PC-3 (cell line): ENCODE measurements around the gene ASIC3.

ENCODE experiments used
- EZH2 ChIP-seq: fragments of 300-600 bp; sonication (generic); IDR thresholded peaks from one replicate; pipeline ENCODE4 v1.6.1; 2017; ENCODE audit warnings: antibody characterized with exemption, mild to moderate bottlenecking, low read length; ENCODE audit not compliant: unreplicated experiment
- EZH2phosphoT487 ChIP-seq: fragments of 300-600 bp; sonication (generic); IDR thresholded peaks from 2 replicates; pipeline ENCODE4 v1.6.1; 2018; ENCODE audit warnings: mild to moderate bottlenecking, antibody characterized with exemption, low read length, borderline replicate concordance
- TF ChIP-seq, protein P1 (sequence below): fragments of 300-600 bp; sonication (generic); conservative IDR thresholded peaks from 2 replicates; pipeline ENCODE4 v1.5.1; 2017; ENCODE audit warnings: antibody characterized with exemption, low read depth, mild to moderate bottlenecking, low read length

DNA sequence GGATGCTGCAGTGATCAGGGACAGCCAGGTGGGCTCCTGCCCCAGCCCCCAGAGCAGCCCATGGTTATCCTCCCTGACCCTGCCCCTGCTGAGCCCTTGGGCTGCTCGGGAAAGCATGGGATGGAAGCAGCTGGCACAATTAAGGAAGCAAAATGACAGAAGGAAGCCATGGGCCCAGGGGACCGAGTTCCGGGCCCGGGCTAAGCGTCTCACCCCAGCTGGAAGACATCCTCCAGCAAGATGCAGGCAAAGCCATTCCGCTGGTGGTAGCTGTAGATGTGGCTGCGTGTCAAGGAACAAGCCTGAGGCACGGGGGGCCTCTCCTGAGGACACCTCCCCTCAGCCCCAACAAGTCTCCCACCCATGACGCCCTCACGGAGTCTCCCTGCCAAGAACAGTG lies 25.1 kb upstream of the ASIC3 start:
- TF ChIP-seq EZH2 (no peak), EZH2phosphoT487 (no peak)
- TF ChIP-seq, protein P1, sequence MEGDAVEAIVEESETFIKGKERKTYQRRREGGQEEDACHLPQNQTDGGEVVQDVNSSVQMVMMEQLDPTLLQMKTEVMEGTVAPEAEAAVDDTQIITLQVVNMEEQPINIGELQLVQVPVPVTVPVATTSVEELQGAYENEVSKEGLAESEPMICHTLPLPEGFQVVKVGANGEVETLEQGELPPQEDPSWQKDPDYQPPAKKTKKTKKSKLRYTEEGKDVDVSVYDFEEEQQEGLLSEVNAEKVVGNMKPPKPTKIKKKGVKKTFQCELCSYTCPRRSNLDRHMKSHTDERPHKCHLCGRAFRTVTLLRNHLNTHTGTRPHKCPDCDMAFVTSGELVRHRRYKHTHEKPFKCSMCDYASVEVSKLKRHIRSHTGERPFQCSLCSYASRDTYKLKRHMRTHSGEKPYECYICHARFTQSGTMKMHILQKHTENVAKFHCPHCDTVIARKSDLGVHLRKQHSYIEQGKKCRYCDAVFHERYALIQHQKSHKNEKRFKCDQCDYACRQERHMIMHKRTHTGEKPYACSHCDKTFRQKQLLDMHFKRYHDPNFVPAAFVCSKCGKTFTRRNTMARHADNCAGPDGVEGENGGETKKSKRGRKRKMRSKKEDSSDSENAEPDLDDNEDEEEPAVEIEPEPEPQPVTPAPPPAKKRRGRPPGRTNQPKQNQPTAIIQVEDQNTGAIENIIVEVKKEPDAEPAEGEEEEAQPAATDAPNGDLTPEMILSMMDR = no peak
